GM18858 (cell line): Measurements from ENCODE around the gene GOLGA6L26.
"Not testable (repeated sequence)": the region's sequence is repeated elsewhere in the genome, so short reads cannot be mapped to it uniquely, and the experiment has no call there.

ENCODE experiments used
- ATAC-seq: cut with Tn5 transposase; IDR thresholded peaks from one replicate; pipeline ENCODE4 v1.9.1; 2021; ENCODE audit not compliant: unreplicated experiment

The GOLGA6L26 gene, protein sequence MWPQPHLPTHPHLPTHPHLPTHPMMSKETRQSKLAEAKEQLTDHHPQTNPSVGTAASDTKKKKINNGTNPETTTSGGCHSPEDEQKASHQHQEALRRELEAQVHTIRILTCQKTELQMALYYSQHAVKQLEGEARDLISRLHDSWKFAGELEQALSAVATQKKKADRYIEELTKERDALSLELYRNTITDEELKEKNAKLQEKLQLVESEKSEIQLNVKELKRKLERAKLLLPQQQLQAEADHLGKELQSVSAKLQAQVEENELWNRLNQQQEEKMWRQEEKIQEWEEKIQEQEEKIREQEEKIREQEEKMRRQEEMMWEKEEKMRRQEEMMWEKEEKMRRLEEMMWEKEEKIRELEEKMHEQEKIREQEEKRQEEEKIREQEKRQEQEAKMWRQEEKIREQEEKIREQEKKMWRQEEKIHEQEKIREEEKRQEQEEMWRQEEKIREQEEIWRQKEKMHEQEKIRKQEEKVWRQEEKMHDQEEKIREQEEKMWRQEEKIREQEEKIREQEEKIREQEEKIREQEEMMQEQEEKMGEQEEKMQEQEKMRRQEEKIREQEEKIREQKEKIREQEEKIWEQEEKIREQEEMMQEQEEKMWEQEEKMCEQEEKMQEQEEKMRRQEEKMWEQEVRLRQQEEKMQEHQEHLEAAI

GRCh38 chr15:23334096-23334495 lies at the start of gene GOLGA6L26:
Gene GOLGA6L26 (minus strand): TSS chr15:23334196. CDS start chr15:23334135, 61 bp downstream.
- not testable (repeated sequence) for ATAC-seq

- ATAC-seq: not testable (repeated sequence)
Observed at GRCh38 chr15:23381192-23381591, 47.2 kb upstream of the GOLGA6L26 start.

GRCh38 chr15:23380700-23381099 lies 46.7 kb upstream of the GOLGA6L26 start:
- not testable (repeated sequence) for ATAC-seq

DNA sequence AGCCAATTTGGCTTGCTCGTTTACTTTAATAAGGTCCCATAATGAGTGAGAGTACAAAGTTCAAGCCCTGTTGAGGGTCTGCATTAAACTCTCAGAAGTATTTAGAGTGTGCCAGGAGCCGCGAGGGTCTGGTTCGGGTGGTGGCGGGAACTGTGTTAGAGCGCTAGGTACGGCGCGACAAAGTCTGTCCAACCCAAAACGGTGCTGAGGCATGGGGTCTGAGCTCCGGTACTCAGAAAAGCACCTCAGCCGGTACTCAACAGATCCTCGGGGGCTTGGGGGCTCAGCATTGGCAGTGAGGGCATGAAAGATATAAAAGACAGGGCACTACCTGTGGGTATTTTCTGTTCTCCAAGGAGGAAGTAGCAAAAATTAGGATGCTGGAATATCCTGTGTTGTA lies 45.0 kb upstream of the GOLGA6L26 start:
- not testable (repeated sequence) for ATAC-seq

- not testable (repeated sequence) for ATAC-seq
Observed at GRCh38 chr15:23374226-23374625, 40.2 kb upstream of the GOLGA6L26 start.

GRCh38 chr15:23372891-23373600 lies 39.0 kb upstream of the GOLGA6L26 start:
- not testable (repeated sequence) for ATAC-seq

DNA sequence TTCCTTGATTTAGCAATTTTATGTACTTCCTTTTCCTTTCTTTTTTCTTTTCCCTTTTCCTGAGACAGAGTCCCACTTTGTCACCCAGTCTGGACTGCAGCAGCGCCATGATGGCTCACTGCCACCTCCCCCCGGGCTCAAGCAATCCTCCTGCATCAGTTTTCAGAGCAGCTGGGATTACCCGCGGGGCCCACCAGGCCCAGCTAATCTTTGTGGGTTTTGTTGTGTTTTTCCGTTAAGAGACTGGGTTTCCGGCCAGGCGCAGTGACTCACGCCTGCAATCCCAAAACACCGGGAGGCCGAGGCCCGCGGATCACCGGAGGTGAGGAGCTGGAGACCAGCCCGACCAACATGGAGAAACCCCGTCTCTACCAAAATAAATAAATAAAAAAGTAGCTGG lies 38.3 kb upstream of the GOLGA6L26 start:
- no peak for ATAC-seq

- not testable (repeated sequence) for ATAC-seq
Observed at GRCh38 chr15:23371868-23372267, 37.9 kb upstream of the GOLGA6L26 start.

GRCh38 chr15:23371134-23371533 lies 37.1 kb upstream of the GOLGA6L26 start:
- ATAC-seq: not testable (repeated sequence)

GRCh38 chr15:23370578-23370977 lies 36.6 kb upstream of the GOLGA6L26 start:
- ATAC-seq: no peak

DNA sequence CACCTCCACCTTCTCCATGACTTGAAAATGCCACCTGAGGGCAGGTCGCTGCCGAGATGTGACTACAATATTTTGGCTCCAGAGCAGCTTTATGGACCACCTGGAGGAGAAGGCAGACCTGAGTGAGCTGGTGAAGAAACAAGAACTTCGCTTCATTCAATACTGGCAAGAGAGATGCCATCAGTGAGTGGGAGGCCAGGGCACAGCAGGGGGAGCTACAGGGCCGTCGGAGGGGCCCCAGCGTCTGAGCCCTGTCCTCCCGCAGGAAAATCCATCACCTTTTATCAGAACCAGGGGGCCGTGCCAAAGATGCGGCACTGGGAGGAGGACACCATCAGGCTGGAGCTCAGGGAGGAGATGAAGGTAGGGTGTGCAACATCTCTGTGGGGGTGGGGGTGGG lies 30.3 kb upstream of the GOLGA6L26 start:
- not testable (repeated sequence) for ATAC-seq

DNA sequence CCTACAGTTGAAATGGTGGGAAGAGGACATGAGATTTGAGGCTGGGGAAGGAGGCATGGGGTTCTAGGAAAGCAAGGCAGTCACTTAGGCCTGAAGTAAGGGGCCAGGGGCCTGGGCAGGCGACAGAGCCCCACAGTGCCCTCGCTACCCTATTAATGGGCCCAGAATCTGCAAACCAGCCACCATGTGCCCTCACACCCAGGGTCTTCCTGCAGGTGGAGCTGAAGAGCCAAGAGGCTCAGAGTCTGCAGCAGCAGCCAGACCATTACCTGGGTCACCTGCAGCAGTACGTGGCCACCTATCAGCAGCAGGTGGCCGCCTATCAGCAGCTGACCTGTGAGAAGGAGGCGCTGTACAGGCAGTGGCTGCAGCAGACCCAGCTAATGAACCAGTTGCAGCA lies 28.6 kb upstream of the GOLGA6L26 start:
- not testable (repeated sequence) for ATAC-seq

- not testable (repeated sequence) for ATAC-seq
Observed at GRCh38 chr15:23354448-23354847, 20.5 kb upstream of the GOLGA6L26 start, which contains the start of gene GOLGA8S. Gene GOLGA8S (plus strand): TSS chr15:23354748. CDS start chr15:23354810, 62 bp downstream.

- not testable (repeated sequence) for ATAC-seq
Observed at GRCh38 chr15:23311233-23311632, 22.8 kb downstream of the GOLGA6L26 start.

DNA sequence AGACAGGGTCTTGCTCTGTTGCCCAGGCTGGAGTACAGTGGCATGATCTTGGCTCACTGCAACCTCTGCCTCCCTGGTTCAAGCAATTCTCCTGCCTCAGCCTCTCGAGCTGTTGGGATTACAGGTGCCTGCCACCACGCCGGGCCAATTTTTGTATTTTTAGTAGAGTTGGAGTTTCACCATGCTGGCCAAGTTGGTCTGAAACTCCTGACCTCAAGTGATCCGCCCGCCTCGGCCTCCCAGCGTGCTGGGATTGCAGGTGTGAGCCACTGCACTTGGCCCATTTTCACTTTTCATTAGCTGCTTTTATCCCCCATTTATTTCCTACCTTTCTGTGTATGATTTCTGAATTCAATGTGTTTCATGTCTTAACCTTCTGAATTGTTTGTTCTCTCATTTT lies 28.1 kb downstream of the GOLGA6L26 start:
- not testable (repeated sequence) for ATAC-seq

GRCh38 chr15:23304805-23305204 lies 29.2 kb downstream of the GOLGA6L26 start:
- not testable (repeated sequence) for ATAC-seq

GRCh38 chr15:23304267-23304666 lies 29.7 kb downstream of the GOLGA6L26 start:
- not testable (repeated sequence) for ATAC-seq

DNA sequence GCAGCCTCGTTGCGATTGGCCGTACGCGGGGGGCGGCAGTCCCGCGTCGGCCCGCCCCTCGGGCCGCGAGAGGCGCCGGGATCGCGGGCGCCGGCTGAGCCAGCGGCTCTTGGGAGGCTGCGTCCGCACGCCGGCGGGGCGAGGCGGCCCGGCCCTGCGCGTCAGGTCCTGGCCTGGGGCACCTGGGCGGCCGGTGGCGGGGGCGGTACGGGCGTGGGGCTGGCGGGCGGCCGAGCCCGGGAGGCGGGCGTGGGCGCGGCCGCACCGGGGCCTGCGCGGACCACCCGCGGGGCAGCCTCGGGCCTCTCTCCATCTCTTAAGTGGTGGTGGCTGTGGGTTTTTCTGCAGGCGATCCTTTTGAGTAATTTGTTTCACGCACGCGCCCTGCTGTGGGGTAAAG lies 30.3 kb downstream of the GOLGA6L26 start:
- ATAC-seq: not testable (repeated sequence)

DNA sequence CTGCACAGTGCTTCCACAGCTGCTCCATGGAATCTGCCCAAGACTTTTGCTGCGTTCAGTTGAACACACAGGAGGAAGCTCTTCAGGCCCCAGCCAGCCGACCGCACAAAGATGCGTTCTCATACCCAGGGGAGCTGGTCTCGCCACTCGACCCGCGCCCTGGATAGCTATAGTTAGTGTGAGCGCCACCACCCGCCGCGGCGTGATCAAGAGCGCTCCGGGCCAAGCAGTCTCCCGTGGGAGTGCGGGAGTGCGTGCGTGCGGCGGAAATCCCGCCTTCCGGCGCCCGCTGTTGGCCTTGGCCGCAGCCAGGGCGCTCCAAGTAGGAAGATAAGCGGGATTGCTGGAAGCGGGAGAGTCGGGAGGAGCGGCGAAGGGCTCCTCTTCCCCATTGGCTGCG lies 30.8 kb downstream of the GOLGA6L26 start:
- peak; percentile 77 for ATAC-seq
